GM23338 (cell line): Measurements from ENCODE around the gene STX1B. TPM values are rescaled to one million over a fixed set of nuclear protein-coding genes. Genes with fewer than 3 reads are reported as not detected.

Experiments used
- ATAC-seq: fragments of 200-7000 bp; cut with Tn5 transposase; 3 replicates; pipeline ENCODE4 v1.9.1; 2020
- DNase-seq: peaks from one replicate; pipeline ENCODE4 v3.0.0-alpha.2; 2015; ENCODE audit warnings: low spot score
- H2AFZ ChIP-seq: fragments of 200-600 bp; sonication (generic); 2 replicates; pipeline ENCODE4 v1.8.0; 2016; ENCODE audit warnings: antibody characterized with exemption, mild to moderate bottlenecking, moderate library complexity
- H3F3A ChIP-seq: fragments of 200-600 bp; sonication (generic); replicated peaks from 2 replicates; pipeline ENCODE4 v1.8.0; 2017; ENCODE audit warnings: antibody characterized with exemption, mixed run types, low read depth
- H3K27ac ChIP-seq: fragments of 200-600 bp; sonication (generic); 2 replicates; pipeline ENCODE4 v1.6.1; 2016; ENCODE audit warnings: low read depth
- H3K27me3 ChIP-seq: fragments of 200-600 bp; sonication (generic); 2 replicates; pipeline ENCODE4 v1.8.0; 2016; ENCODE audit warnings: mild to moderate bottlenecking, mixed run types, moderate library complexity; ENCODE audit not compliant: insufficient read depth
- H3K36me3 ChIP-seq: fragments of 200-600 bp; sonication (generic); 2 replicates; pipeline ENCODE4 v1.8.0; 2016; ENCODE audit warnings: mild to moderate bottlenecking; ENCODE audit not compliant: insufficient read depth
- H3K4me1 ChIP-seq: fragments of 200-600 bp; sonication (generic); 2 replicates; pipeline ENCODE4 v1.8.0; 2016; ENCODE audit warnings: mild to moderate bottlenecking, moderate library complexity; ENCODE audit not compliant: insufficient read depth
- H3K4me2 ChIP-seq: fragments of 200-600 bp; sonication (generic); 2 replicates; pipeline ENCODE4 v1.7.1; 2017; ENCODE audit warnings: mixed run types
- H3K4me3 ChIP-seq: fragments of 200-600 bp; sonication (generic); 2 replicates; pipeline ENCODE4 v1.6.1; 2016; ENCODE audit warnings: mixed run types
- H3K79me2 ChIP-seq: fragments of 200-600 bp; sonication (generic); replicated peaks from 2 replicates; pipeline ENCODE4 v1.8.0; 2017; ENCODE audit warnings: mild to moderate bottlenecking; ENCODE audit not compliant: insufficient read depth
- H3K9me2 ChIP-seq: fragments of 200-600 bp; sonication (generic); 2 replicates; pipeline ENCODE4 v1.8.0; 2017; ENCODE audit not compliant: insufficient read depth
- H4K20me1 ChIP-seq: fragments of 200-600 bp; sonication (generic); replicated peaks from 2 replicates; pipeline ENCODE4 v1.8.0; 2017; ENCODE audit warnings: mild to moderate bottlenecking; ENCODE audit not compliant: insufficient read depth
- H3K27ac Mint-ChIP-seq: 2 replicates; pipeline ENCODE4 v1.8.0; 2020; ENCODE audit warnings: inconsistent platforms, mild to moderate bottlenecking, moderate library complexity, mixed read lengths
- H3K27me3 Mint-ChIP-seq: 3 replicates; pipeline ENCODE4 v1.8.0; 2022; ENCODE audit warnings: low read depth, mild to moderate bottlenecking, moderate library complexity, mixed read lengths, inconsistent platforms; ENCODE audit not compliant: insufficient read depth, poor library complexity
- H3K36me3 Mint-ChIP-seq: 3 replicates; pipeline ENCODE4 v1.8.0; 2021; ENCODE audit warnings: low read depth, mild to moderate bottlenecking, inconsistent platforms, moderate library complexity, mixed read lengths
- H3K4me1 Mint-ChIP-seq: 3 replicates; pipeline ENCODE4 v1.8.0; 2020; ENCODE audit warnings: mild to moderate bottlenecking, inconsistent platforms, mixed read lengths
- H3K4me3 Mint-ChIP-seq: 3 replicates; pipeline ENCODE4 v1.8.0; 2021; ENCODE audit warnings: moderate library complexity, mild to moderate bottlenecking, inconsistent platforms, mixed read lengths
- H3K9me3 Mint-ChIP-seq: 3 replicates; pipeline ENCODE4 v1.8.0; 2020; ENCODE audit warnings: moderate library complexity, mild to moderate bottlenecking, inconsistent platforms, mixed read lengths
- EZH2 ChIP-seq: fragments of 200-600 bp; sonication (generic); IDR thresholded peaks from one replicate; pipeline ENCODE4 v1.8.0; 2017; ENCODE audit warnings: antibody characterized with exemption, mild to moderate bottlenecking, low read depth; ENCODE audit not compliant: unreplicated experiment
- EZH2phosphoT487 ChIP-seq: fragments of 200-600 bp; sonication (generic); IDR thresholded peaks from one replicate; pipeline ENCODE4 v1.8.1; 2018; ENCODE audit warnings: antibody characterized with exemption; ENCODE audit not compliant: unreplicated experiment
- JUNB ChIP-seq: IDR thresholded peaks from one replicate; pipeline ENCODE4 v1.6.1; 2016; ENCODE audit warnings: antibody characterized with exemption; ENCODE audit not compliant: unreplicated experiment
- POLR2AphosphoS5 ChIP-seq: IDR thresholded peaks from 2 replicates; pipeline ENCODE4 v1.6.1; 2016; ENCODE audit warnings: antibody characterized with exemption, low read depth
- REST ChIP-seq: IDR thresholded peaks from one replicate; pipeline ENCODE4 v1.6.1; 2018; ENCODE audit warnings: antibody characterized with exemption; ENCODE audit not compliant: unreplicated experiment
- ZNF114 ChIP-seq: fragments of 250-450 bp; sonication (Bioruptor Pico); IDR thresholded peaks from 2 replicates; pipeline ENCODE4 v1.5.0; 2020; ENCODE audit warnings: mild to moderate bottlenecking, moderate library complexity
- ZNF331 ChIP-seq: fragments of 250-450 bp; sonication (Bioruptor Pico); IDR thresholded peaks from 2 replicates; pipeline ENCODE4 v1.5.0; 2020; ENCODE audit warnings: low read depth, mild to moderate bottlenecking, moderate library complexity
- ZNF462 ChIP-seq: fragments of 250-450 bp; sonication (Bioruptor Pico); IDR thresholded peaks from 2 replicates; pipeline ENCODE4 v1.5.0; 2020; ENCODE audit warnings: mild to moderate bottlenecking, moderate library complexity
- polyA plus RNA-seq: library from polyadenylated mRNA; unstranded; fragments of >200 nt; fragmentation: Nextera tagmentation; extraction: Ambion mirVana; gene quantifications from 2 replicates; pipeline ENCODE4 v1.2.1, GENCODE V29; 2016
- total RNA-seq: library from RNA; depleted of rRNA; stranded (reverse); fragments of >200 nt; shearing (Covaris generic); gene quantifications from 2 replicates; pipeline ENCODE4 v1.2.3, GENCODE V29; 2014

STX1B gene
- total and polyA plus RNA-seq, 2 experiments from 2014 or later = 1.7 to 9.5 TPM

- TF ChIP-seq REST (no peak), ZNF114 (CRISPR knock-in tag) (no peak), EZH2 (no peak), POLR2AphosphoS5 (no peak)
These were observed 44.3 kb downstream of the STX1B start (continued) for GRCh38 chr16:30966033-30966619.

- Histone ChIP-seq H3K4me2 (no peak overlapping the region), H3K79me2 (peaks cover 17% of the 10 kb centered on the region), H3K4me1 (no peaks in the 10 kb centered on the region), H3K4me3 (no peak overlapping the region), H3K27me3 (no peaks in the 10 kb centered on the region), H3K36me3 (peaks cover 49% of the 10 kb centered on the region), H3K9me2 (no peaks in the 10 kb centered on the region), H2AFZ (no peak overlapping the region), H3F3A (0 out of 2 replicates have a peak, but pooled peaks cover 3% of the 10 kb centered on the region), H4K20me1 (peaks cover 19% of the 10 kb centered on the region), H3K27ac (no peak overlapping the region)
- ATAC-seq (peak; percentile 40; the same call in 2 of the 3 replicates), DNase-seq (no peak)
- Mint-ChIP-seq H3K4me1 (no peaks in the 10 kb centered on the region; the same call in 2 of the 3 replicates), H3K27ac (no peak overlapping the region), H3K9me3 (no peaks in the 10 kb centered on the region), H3K36me3 (peaks cover 87% of the 10 kb centered on the region), H3K27me3 (peaks cover 4% of the 10 kb centered on the region), H3K4me3 (no peak overlapping the region)
- TF ChIP-seq POLR2AphosphoS5 (no peak), ZNF114 (CRISPR knock-in tag) (no peak), EZH2phosphoT487 (no peak), ZNF331 (CRISPR knock-in tag) (no peak), EZH2 (no peak), ZNF462 (CRISPR knock-in tag) (no peak), JUNB (no peak), REST (no peak)
These were observed 45.0 kb downstream of the STX1B start for GRCh38 chr16:30965436-30965835.
